ENCODE results near the gene MRPS35. TPM values are rescaled to one million over a fixed set of nuclear protein-coding genes. Genes with fewer than 3 reads are reported as not detected.
A peak's percentile ranks its signal among the peaks of the same experiment; 100 is the strongest.

MRPS35 gene
- total RNA-seq, 4 donors from 2014 or later = 25.1 to 60.9 (median 32.9) TPM

DNA sequence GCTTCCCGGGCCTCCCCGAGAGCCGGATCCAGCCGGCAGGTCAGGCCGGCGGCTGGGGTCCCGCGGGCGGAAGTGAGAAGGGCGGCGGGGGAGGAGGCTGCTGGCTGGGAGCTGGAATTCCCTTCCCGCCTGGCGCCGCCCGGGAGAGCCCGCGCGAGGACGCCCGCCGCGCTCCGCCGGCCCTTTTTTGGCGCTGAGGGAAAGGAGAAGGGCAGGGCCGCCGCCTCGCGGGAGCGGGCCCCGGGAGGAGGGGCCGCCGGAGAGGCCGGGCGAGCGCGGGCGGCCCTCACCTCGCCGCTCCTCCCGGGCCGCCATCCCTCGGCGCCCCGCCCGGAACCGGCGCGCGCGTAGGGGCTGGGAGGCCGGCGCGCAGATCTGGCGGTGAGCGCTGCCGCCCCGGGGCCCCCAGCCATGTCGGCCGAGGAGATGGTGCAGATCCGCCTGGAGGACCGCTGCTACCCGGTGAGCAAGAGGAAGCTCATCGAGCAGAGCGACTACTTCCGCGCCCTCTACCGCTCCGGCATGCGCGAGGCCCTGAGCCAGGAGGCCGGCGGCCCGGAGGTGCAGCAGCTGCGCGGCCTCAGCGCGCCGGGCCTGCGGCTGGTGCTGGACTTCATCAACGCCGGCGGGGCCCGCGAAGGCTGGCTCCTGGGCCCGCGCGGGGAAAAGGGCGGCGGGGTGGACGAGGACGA is 69.4 kb downstream of the MRPS35 start, which contains the start of the genes KLHL42 and MANSC4:
KLHL42 (plus strand) TSS at position 314 of the 692 bp plus-strand sequence; CDS start at position 412, 98 bp downstream.
MANSC4 (minus strand) TSS at position 317 of the 692 bp plus-strand sequence. CDS start 8,960 bp downstream, outside the sequence.
- intact Hi-C loops (cut with DNase I; ENCODE audit: low total_unique reads) = no loop called here

GRCh38 chr12:27780612-27781408 is 70.2 kb downstream of the MRPS35 start:
- peak overlapping the region; percentile 69 for H3K4me3 ChIP-seq (ENCODE audit: low read depth, poor library complexity, severe bottlenecking)
- intact Hi-C loops (cut with DNase I; ENCODE audit: low total_unique reads) = no loop called here
- DNase-seq (ENCODE audit: low spot score in 2 of 2) = peak in 1 of 2 donors; percentile 90
- 11 to 20% methylated on average over 20 to 27 of the region's 27 CpGs for WGBS, 2 donors
- TF ChIP-seq, protein P1, sequence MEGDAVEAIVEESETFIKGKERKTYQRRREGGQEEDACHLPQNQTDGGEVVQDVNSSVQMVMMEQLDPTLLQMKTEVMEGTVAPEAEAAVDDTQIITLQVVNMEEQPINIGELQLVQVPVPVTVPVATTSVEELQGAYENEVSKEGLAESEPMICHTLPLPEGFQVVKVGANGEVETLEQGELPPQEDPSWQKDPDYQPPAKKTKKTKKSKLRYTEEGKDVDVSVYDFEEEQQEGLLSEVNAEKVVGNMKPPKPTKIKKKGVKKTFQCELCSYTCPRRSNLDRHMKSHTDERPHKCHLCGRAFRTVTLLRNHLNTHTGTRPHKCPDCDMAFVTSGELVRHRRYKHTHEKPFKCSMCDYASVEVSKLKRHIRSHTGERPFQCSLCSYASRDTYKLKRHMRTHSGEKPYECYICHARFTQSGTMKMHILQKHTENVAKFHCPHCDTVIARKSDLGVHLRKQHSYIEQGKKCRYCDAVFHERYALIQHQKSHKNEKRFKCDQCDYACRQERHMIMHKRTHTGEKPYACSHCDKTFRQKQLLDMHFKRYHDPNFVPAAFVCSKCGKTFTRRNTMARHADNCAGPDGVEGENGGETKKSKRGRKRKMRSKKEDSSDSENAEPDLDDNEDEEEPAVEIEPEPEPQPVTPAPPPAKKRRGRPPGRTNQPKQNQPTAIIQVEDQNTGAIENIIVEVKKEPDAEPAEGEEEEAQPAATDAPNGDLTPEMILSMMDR (IDR thresholded peaks at IDR 0.05) = no peak
- no peak for TF ChIP-seq POLR2A (IDR thresholded peaks at IDR 0.05)

More for the DNA sequence above, 69.4 kb downstream of the MRPS35 start, which contains the start of the genes KLHL42 and MANSC4:
- DNase-seq (ENCODE audit: low spot score in 2 of 2) = peak; percentile 33 to 91
- no peak for TF ChIP-seq POLR2A (IDR thresholded peaks at IDR 0.05)
- TF ChIP-seq, protein P1 (IDR thresholded peaks at IDR 0.05) = no peak
- peak within 1 kb of the TSS; percentile 69 for H3K4me3 ChIP-seq (ENCODE audit: low read depth, poor library complexity, severe bottlenecking)
- WGBS, 2 donors = 0% methylated on average over 26 to 36 of the region's 92 CpGs

- intact Hi-C loops (cut with DNase I; ENCODE audit: low total_unique reads) = no loop called here
- no peak for TF ChIP-seq POLR2A (IDR thresholded peaks at IDR 0.05)
- no peak overlapping the region for H3K4me3 ChIP-seq (ENCODE audit: low read depth, poor library complexity, severe bottlenecking)
- WGBS, 2 donors = 66 to 74% methylated on average over 5 of the region's 5 CpGs
- no peak for DNase-seq (ENCODE audit: low spot score in 2 of 2)
These were observed 71.0 kb downstream of the MRPS35 start for GRCh38 chr12:27781680-27782079.

DNA sequence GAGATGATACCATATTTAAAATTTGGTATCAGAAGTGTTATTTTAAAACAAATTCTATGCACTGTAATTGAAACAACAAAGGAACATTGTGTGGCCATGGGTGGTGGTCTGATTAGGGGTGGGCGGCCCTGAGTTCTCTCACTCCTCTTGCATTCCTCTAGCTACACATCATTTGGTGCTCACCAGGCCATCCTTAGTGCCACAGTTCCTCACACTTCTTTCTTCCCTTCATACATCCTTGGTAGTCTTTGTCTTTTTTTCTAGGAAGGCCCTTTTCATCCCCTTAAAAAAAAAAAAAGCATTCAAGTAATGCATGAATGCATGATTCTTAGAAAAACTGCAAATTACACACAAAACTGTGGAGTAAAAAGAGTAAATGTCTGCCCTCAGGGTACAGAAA is 71.8 kb downstream of the MRPS35 start:
- DNase-seq (ENCODE audit: low spot score in 2 of 2) = no peak
- H3K4me3 ChIP-seq (ENCODE audit: low read depth, poor library complexity, severe bottlenecking) = no peak overlapping the region
- 84 to 89% methylated on average over 1 of the region's 1 CpG for WGBS, 2 donors
- intact Hi-C loops (cut with DNase I; ENCODE audit: low total_unique reads) = no loop called here
- TF ChIP-seq, protein P1 (IDR thresholded peaks at IDR 0.05) = no peak
- TF ChIP-seq POLR2A (IDR thresholded peaks at IDR 0.05) = no peak

GRCh38 chr12:27785882-27786570 is 75.4 kb downstream of the MRPS35 start:
- intact Hi-C loops (cut with DNase I; ENCODE audit: low total_unique reads) = no loop called here
- no peak for DNase-seq (ENCODE audit: low spot score in 2 of 2)
- TF ChIP-seq POLR2A (IDR thresholded peaks at IDR 0.05) = no peak
- TF ChIP-seq, protein P1 (IDR thresholded peaks at IDR 0.05) = no peak

More at GRCh38 chr12:27785882-27786570, 75.4 kb downstream of the MRPS35 start:
- H3K4me3 ChIP-seq (ENCODE audit: low read depth, poor library complexity, severe bottlenecking) = no peak overlapping the region
- 72 to 79% methylated on average over 3 of the region's 3 CpGs for WGBS, 2 donors
